Esophagus muscularis mucosa (tissue), 4 donors: ENCODE results near the gene TNFAIP2. TPM values are rescaled to one million over a fixed set of nuclear protein-coding genes. Genes with fewer than 3 reads are reported as not detected.

Experiments
- DNase-seq: peaks from one replicate; pipeline ENCODE4 v3.0.0-alpha.2; 2017; ENCODE audit errors: extremely low spot score
- H3K27ac ChIP-seq, 4 donors: fragments of 200-600 bp; sonication (generic); replicated peaks in 1 of 4; 1 replicate in 3 of 4; 2 replicates in 1 of 4; pipeline ENCODE4 v1.5.1; 2016 to 2019; ENCODE audit warnings: mild to moderate bottlenecking in 1 of 4
- H3K27me3 ChIP-seq, 4 donors: fragments of 200-600 bp; sonication (generic); one replicate each; pipeline versions ENCODE4 v1.5.1 to v1.6.0; 2016 to 2019
- H3K36me3 ChIP-seq, 4 donors: fragments of 200-600 bp; sonication (generic); one replicate each; pipeline ENCODE4 v1.5.1; 2016 to 2019
- H3K4me1 ChIP-seq, 4 donors: fragments of 200-600 bp; sonication (generic); one replicate each; pipeline ENCODE4 v1.5.1; 2016 to 2019
- H3K4me3 ChIP-seq, 4 donors: fragments of 200-600 bp; sonication (generic); 1 replicate in 2 of 4; 2 replicates in 2 of 4; pipeline ENCODE4 v1.5.1; 2016 to 2019; ENCODE audit warnings: mild to moderate bottlenecking in 4 of 4, moderate library complexity in 1 of 4
- H3K9me3 ChIP-seq, 4 donors: fragments of 200-600 bp; sonication (generic); 1 replicate in 3 of 4; 2 replicates in 1 of 4; pipeline ENCODE4 v1.5.1; 2016 to 2019
- CTCF ChIP-seq, 3 experiments: fragments of 200-600 bp in 2 of 3; fragments of 450-650 bp in 1 of 3; sonication (generic) in 2 of 3; IDR thresholded peaks; one replicate each; pipeline ENCODE4 v1.5.1; 2017 to 2019; ENCODE audit warnings: antibody characterized with exemption in 3 of 3, mild to moderate bottlenecking in 2 of 3, moderate library complexity in 1 of 3
- EP300 ChIP-seq: sonication (generic); formaldehyde crosslinking; IDR thresholded peaks from one replicate; pipeline ENCODE4 v1.6.1; 2017; ENCODE audit warnings: antibody characterized with exemption
- POLR2A ChIP-seq: fragments of 450-650 bp; IDR thresholded peaks from one replicate; pipeline ENCODE4 v1.6.1; 2017; ENCODE audit warnings: antibody characterized with exemption, moderate library complexity, mild to moderate bottlenecking, low read depth
- POLR2AphosphoS5 ChIP-seq, 2 donors: sonication (generic); formaldehyde crosslinking; IDR thresholded peaks; one replicate each; pipeline ENCODE4 v1.6.1; 2017; ENCODE audit warnings: antibody characterized with exemption in 2 of 2
- WGBS: methylation state at CpG from one replicate; pipeline ENCODE4 v1.1.5; 2018; 5-methylcytosine and 5-hydroxymethylcytosine counted together
- intact Hi-C: fragments of 100-400 bp; cut with DNase I; formaldehyde crosslinking; loops from one replicate; pipeline ENCODE4 v1.15.1; 2023
- total RNA-seq, 4 donors: library from RNA; depleted of rRNA; stranded (reverse); fragments of >200 nt; gene quantifications; one replicate each; pipeline versions ENCODE4 v1.1.0 to v1.2.1, GENCODE V29; 2016

The TNFAIP2 gene
- total RNA-seq, 4 donors from 2014 or later: 29.0 to 104 (median 74.0) TPM

GRCh38 chr14:103144085-103144484 lies 20.8 kb downstream of the TNFAIP2 start:
- WGBS: 76% methylated on average over 3 of the region's 4 CpGs
- intact Hi-C loops: loop anchor here (5.0 kb wide), 1 partner anchor 37 kb away; no protein-coding TSS in a partner anchor
- peaks cover 1 to 11% (median 6%) of the 10 kb centered on the region in 4 donors for H3K4me1 ChIP-seq

GRCh38 chr14:103146141-103146709 lies 23.0 kb downstream of the TNFAIP2 start:
- intact Hi-C loops: no loop called here
- no peaks in the 10 kb centered on the region for H3K36me3 ChIP-seq
- no peaks in the 10 kb centered on the region for H3K9me3 ChIP-seq
- no peak for DNase-seq
- 92% methylated on average over 18 of the region's 19 CpGs for WGBS
- H3K27ac ChIP-seq: no peak overlapping the region
- peaks cover 0 to 53% (median 5%) of the 10 kb centered on the region in 4 donors for H3K27me3 ChIP-seq
- no peak for TF ChIP-seq CTCF (IDR thresholded peaks at IDR 0.05)
- TF ChIP-seq POLR2A: no peak
- no peak for TF ChIP-seq EP300
- no peak for TF ChIP-seq POLR2AphosphoS5 (IDR thresholded peaks at IDR 0.05)
- peaks cover 0 to under 1% (median 0%) of the 10 kb centered on the region in 4 donors for H3K4me1 ChIP-seq
- no peak overlapping the region for H3K4me3 ChIP-seq

More at GRCh38 chr14:103144085-103144484, 20.8 kb downstream of the TNFAIP2 start:
- no peaks in the 10 kb centered on the region for H3K9me3 ChIP-seq
- DNase-seq: no peak
- H3K27me3 ChIP-seq: peaks cover 0 to 70% (median 10%) of the 10 kb centered on the region in 4 donors
- no peak for TF ChIP-seq CTCF (IDR thresholded peaks at IDR 0.05)
- no peak overlapping the region for H3K4me3 ChIP-seq
- no peak overlapping the region for H3K27ac ChIP-seq
- no peaks in the 10 kb centered on the region for H3K36me3 ChIP-seq

- no peaks in the 10 kb centered on the region for H3K9me3 ChIP-seq
- TF ChIP-seq POLR2AphosphoS5 (IDR thresholded peaks at IDR 0.05): no peak
- no peak for TF ChIP-seq POLR2A
- no peak for TF ChIP-seq EP300
- TF ChIP-seq CTCF (IDR thresholded peaks at IDR 0.05): no peak
- H3K4me3 ChIP-seq: no peak overlapping the region
- peaks cover 0 to 27% (median 0%) of the 10 kb centered on the region in 4 donors for H3K27me3 ChIP-seq
- WGBS: 91% methylated on average over 10 of the region's 10 CpGs
- intact Hi-C loops: no loop called here
- DNase-seq: no peak
- peaks cover 0 to 3% (median under 1%) of the 10 kb centered on the region in 4 donors for H3K4me1 ChIP-seq
- no peaks in the 10 kb centered on the region for H3K36me3 ChIP-seq
- H3K27ac ChIP-seq: no peak overlapping the region
Measured at GRCh38 chr14:103149351-103150237, 26.3 kb downstream of the TNFAIP2 start.

- 72% methylated on average over 14 of the region's 15 CpGs for WGBS
- intact Hi-C loops: no loop called here
- no peak for TF ChIP-seq CTCF (IDR thresholded peaks at IDR 0.05)
- TF ChIP-seq POLR2AphosphoS5 (IDR thresholded peaks at IDR 0.05): no peak
- no peak for TF ChIP-seq POLR2A
- no peak for TF ChIP-seq EP300
- Histone ChIP-seq H3K36me3 (no peaks in the 10 kb centered on the region), H3K27ac (no peak overlapping the region), H3K4me1 (peaks cover 11 to 18% (median 15%) of the 10 kb centered on the region in 4 donors), H3K27me3 (peaks cover 0 to 16% (median 0%) of the 10 kb centered on the region in 4 donors), H3K9me3 (no peaks in the 10 kb centered on the region), H3K4me3 (no peak overlapping the region)
- DNase-seq: no peak
Measured at GRCh38 chr14:103151270-103151945, 28.1 kb downstream of the TNFAIP2 start.
